SK-N-DZ (cell line): Measurements from ENCODE around the gene SEPTIN6.
"Not testable (repeated sequence)": the region's sequence is repeated elsewhere in the genome, so short reads cannot be mapped to it uniquely, and the experiment has no call there.

Experiments
- DNase-seq: peaks from one replicate; pipeline ENCODE4 v3.0.0-alpha.2; 2015; ENCODE audit warnings: low spot score

SEPTIN6 gene

DNA sequence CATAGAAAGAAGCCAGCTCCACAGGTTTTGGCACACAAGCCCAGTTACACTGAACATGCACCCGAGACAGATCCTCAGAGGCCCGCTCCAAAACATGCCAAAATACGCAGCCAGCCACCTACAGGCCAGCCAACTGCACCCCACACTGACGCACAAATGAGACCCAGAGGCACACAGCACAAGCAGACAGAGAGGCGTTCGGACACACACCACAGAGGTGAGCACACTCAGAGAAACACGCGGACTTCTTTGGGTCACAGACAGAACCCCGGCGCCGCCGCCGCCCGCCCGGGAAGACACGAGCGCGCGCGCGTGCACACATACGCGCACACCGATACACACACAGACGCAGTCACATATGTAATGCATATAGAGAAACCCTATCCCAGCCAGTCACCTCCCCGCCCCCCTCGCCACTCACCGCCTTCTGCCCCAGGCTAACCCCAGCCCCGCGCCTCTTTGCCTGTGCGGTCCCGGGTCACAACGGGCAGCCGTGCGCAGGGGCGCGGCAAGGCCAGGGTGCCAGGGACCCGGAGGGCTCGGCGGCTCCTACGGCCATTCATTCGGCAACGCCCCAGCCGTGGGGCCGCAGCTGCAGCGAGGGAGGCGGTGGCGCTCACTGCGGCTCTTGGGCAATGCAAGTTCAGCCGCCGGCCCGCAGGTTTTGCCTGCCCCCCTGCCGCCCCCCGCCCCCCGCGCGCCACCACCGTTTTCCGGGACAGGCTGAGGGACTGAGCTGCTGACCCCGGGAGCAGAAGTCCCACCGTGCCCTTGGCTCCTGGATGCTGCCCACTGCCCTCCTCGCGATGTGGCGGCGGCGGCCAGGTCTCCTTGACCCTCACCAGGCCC, 553 bp downstream of the SEPTIN6 start:
- peak; percentile 28 for DNase-seq

GRCh38 chrX:119690921-119691716, 1.8 kb downstream of the SEPTIN6 start:
- DNase-seq, result peak; percentile 60

GRCh38 chrX:119688911-119689321, 4.1 kb downstream of the SEPTIN6 start:
- no peak for DNase-seq

DNA sequence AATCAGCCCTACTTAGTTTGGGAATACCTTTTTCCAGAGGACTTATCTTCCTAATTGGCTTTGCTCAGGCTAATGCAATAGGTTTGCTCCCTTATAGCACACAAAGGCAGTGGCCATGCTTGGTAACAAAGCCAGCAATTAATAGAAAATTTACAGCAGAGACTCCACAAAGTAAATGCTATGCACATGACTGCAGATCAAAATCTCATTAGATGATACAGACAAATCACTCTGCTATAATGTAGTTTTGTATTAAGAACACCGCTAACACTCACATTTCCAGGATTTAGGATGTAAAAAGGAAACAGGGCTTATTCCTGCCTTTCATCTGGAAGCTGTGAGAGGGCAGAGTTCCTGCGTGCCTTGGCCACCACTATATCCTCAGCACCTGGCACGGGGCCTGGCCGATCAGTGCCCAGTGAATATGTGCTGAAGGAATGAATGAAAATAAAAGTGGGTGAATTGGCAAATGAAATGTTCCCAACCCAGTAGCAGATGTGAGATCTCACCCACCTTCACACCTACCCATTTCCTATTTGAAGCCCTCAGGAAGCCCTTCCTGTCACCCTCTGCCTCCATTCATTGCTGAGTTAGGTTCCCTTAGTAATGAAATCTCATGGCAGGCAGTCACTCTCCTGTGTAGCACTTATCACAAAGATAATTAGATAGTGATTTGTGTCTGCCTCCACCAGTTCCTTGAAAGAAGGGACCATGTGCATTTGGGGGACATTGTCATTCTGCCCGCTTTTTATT, 5.1 kb downstream of the SEPTIN6 start:
- DNase-seq, result peak; percentile 36

GRCh38 chrX:119686087-119686691, 6.8 kb downstream of the SEPTIN6 start:
- DNase-seq, result peak; percentile 65

- no peak for DNase-seq
Measured at GRCh38 chrX:119685225-119686066, 7.5 kb downstream of the SEPTIN6 start.

DNA sequence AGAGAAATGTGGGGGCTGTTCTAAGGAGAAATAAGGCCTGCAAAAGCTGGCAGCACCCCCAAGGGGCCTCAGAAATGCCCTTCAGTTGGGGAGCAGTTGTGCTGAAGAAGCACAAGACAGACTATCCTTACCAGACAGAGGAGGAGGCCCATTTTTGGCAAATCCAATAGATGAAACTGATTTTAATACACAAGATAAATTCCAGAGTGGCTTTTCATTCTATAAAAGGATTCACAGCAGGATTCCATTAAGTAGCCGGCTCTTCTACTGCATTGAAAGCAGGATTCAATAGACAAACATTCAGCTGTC, 8.1 kb downstream of the SEPTIN6 start:
- DNase-seq, result no peak

DNA sequence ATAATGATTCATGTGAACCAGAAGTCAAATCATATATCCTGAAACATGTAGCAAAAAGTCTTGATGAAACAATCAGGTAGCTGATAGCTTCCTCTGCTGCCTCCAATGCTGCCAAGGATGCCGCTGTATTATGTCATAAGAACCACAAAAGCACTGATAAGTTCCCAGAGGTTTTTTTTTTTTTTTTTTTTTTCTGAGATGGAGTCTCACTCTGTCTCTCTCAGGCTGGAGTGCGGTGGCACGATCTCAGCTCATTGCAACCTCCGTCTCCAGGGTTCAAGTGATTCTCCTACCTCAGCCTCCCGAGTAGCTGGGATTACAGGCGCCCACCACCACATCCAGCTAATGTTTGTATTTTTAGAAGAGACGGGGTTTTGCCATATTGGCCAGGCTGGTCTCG, 8.7 kb downstream of the SEPTIN6 start:
- not testable (repeated sequence) for DNase-seq

GRCh38 chrX:119682019-119682989, 10.7 kb downstream of the SEPTIN6 start:
- no peak for DNase-seq

- no peak for DNase-seq
Measured at GRCh38 chrX:119677654-119677981, 15.3 kb downstream of the SEPTIN6 start.

GRCh38 chrX:119676949-119677653, 15.9 kb downstream of the SEPTIN6 start:
- no peak for DNase-seq

DNA sequence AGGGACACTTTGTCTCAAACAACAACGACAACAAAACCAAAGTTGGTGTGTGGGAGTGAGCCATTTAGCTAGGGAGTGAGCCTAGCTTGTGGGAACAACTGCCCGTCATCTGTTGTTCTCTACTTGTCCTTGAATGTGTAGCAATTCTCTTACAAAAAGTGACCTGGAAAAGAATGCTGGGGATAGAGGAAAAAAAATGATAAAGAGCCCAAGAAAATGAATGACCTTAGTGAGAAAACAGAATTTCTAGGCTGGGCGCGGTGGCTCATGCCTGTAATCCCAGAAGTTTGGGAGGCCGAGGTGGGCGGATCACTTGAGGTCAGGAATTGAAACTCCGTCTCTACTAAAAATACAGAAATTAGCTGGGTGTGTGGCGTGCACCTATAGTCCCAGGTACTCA, 19.6 kb downstream of the SEPTIN6 start:
- no peak for DNase-seq

- DNase-seq, result peak; percentile 42
Measured at GRCh38 chrX:119672426-119672825, 20.5 kb downstream of the SEPTIN6 start.

GRCh38 chrX:119669424-119670037, 23.4 kb downstream of the SEPTIN6 start:
- DNase-seq, result peak; percentile 90

- DNase-seq, result no peak
Measured at GRCh38 chrX:119667111-119667878, 25.7 kb downstream of the SEPTIN6 start.

DNA sequence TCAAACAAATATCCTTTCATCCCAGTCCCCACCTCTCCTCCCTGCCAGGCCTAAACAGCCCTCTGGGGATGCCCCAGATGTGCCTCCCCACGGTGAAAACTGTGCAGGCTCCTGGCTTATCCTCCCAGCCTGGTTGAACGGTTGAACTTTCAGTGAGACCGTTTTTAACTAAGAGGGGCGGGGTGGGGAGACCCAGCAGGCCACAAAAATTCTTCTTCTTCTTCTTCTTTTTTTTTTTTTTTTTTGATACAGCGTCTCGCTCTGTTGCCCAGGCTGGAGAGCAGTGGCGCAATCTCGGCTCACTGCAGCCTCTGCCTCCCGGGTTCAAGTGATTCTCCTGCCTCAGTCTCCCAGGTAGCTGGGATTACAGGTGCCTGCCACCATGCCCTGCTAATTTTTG, 28.1 kb downstream of the SEPTIN6 start:
- DNase-seq, result not testable (repeated sequence)

GRCh38 chrX:119661486-119661885, 31.5 kb downstream of the SEPTIN6 start:
- DNase-seq, result no peak

GRCh38 chrX:119659522-119659921, 33.4 kb downstream of the SEPTIN6 start:
- DNase-seq, result no peak
